ENCODE data around the gene SLC39A3. TPM values are rescaled to one million over a fixed set of nuclear protein-coding genes. Genes with fewer than 3 reads are reported as not detected.

SLC39A3 gene
- total and polyA plus RNA-seq, 7 donors, result 16.9 to 70.1 (median 26.8) TPM

GRCh38 chr19:2768365-2769132, 28.7 kb upstream of the SLC39A3 start:
- Histone ChIP-seq H3K4me3 (no peak overlapping the region), H3K27ac (peak overlapping the region; percentile 16), H3K9me3 (no peaks in the 10 kb centered on the region), H3K4me1 (peaks cover 33% of the 10 kb centered on the region), H3K36me3 (ENCODE audit: insufficient read depth in 1 of 2, low read depth in 1 of 2) (peaks cover 7 to 51% of the 10 kb centered on the region in 2 donors), H3K27me3 (ENCODE audit: insufficient read depth in 3 of 3, low read length in 2 of 3) (no peaks in the 10 kb centered on the region)
- TF ChIP-seq, protein P1, sequence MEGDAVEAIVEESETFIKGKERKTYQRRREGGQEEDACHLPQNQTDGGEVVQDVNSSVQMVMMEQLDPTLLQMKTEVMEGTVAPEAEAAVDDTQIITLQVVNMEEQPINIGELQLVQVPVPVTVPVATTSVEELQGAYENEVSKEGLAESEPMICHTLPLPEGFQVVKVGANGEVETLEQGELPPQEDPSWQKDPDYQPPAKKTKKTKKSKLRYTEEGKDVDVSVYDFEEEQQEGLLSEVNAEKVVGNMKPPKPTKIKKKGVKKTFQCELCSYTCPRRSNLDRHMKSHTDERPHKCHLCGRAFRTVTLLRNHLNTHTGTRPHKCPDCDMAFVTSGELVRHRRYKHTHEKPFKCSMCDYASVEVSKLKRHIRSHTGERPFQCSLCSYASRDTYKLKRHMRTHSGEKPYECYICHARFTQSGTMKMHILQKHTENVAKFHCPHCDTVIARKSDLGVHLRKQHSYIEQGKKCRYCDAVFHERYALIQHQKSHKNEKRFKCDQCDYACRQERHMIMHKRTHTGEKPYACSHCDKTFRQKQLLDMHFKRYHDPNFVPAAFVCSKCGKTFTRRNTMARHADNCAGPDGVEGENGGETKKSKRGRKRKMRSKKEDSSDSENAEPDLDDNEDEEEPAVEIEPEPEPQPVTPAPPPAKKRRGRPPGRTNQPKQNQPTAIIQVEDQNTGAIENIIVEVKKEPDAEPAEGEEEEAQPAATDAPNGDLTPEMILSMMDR (IDR thresholded peaks at IDR 0.05), result no peak
- WGBS, 3 donors, result 91 to 94% (median 92%) methylated on average over 29 of the region's 29 CpGs
- intact Hi-C loops (cut with DNase I), result loop anchor here in 1 of 2 donors (5.0 kb wide), 1 partner anchor 36 kb away; no protein-coding TSS in a partner anchor
- peak in 1 of 2 donors; percentile 52 for DNase-seq
- no peak for ATAC-seq

- DNase-seq (peak in 1 of 2 donors; percentile 42), ATAC-seq (no peak)
- TF ChIP-seq, protein P1 (IDR thresholded peaks at IDR 0.05), result no peak
- peaks cover 33% of the 10 kb centered on the region for H3K4me1 ChIP-seq
- intact Hi-C loops (cut with DNase I), result loop anchor here in 1 of 2 donors (5.0 kb wide), 1 partner anchor 35 kb away; no protein-coding TSS in a partner anchor
- no peaks in the 10 kb centered on the region for H3K9me3 ChIP-seq
- H3K36me3 ChIP-seq (ENCODE audit: insufficient read depth in 1 of 2, low read depth in 1 of 2), result peaks cover 7 to 60% of the 10 kb centered on the region in 2 donors
- H3K27me3 ChIP-seq (ENCODE audit: insufficient read depth in 3 of 3, low read length in 2 of 3), result no peaks in the 10 kb centered on the region
- H3K27ac ChIP-seq, result no peak overlapping the region
- no peak overlapping the region for H3K4me3 ChIP-seq
- WGBS, 3 donors, result 92 to 93% (median 93%) methylated on average over 19 of the region's 19 CpGs
These were observed 27.9 kb upstream of the SLC39A3 start for GRCh38 chr19:2767688-2768087.

- H3K4me1 ChIP-seq, result peaks cover 26% of the 10 kb centered on the region
- peaks cover 7 to 65% of the 10 kb centered on the region in 2 donors for H3K36me3 ChIP-seq (ENCODE audit: insufficient read depth in 1 of 2, low read depth in 1 of 2)
- ATAC-seq (no peak), DNase-seq (no peak)
- TF ChIP-seq, protein P1 (IDR thresholded peaks at IDR 0.05), result no peak
- no peaks in the 10 kb centered on the region for H3K9me3 ChIP-seq
- H3K4me3 ChIP-seq, result no peak overlapping the region
- no peaks in the 10 kb centered on the region for H3K27me3 ChIP-seq (ENCODE audit: insufficient read depth in 3 of 3, low read length in 2 of 3)
- 93 to 94% (median 93%) methylated on average over 35 of the region's 35 CpGs for WGBS, 3 donors
- intact Hi-C loops (cut with DNase I), result loop anchor here in 1 of 2 donors (5.0 kb wide), 1 partner anchor 34 kb away; no protein-coding TSS in a partner anchor
- H3K27ac ChIP-seq, result no peak overlapping the region
These were observed 27.0 kb upstream of the SLC39A3 start for GRCh38 chr19:2766594-2767372.

DNA sequence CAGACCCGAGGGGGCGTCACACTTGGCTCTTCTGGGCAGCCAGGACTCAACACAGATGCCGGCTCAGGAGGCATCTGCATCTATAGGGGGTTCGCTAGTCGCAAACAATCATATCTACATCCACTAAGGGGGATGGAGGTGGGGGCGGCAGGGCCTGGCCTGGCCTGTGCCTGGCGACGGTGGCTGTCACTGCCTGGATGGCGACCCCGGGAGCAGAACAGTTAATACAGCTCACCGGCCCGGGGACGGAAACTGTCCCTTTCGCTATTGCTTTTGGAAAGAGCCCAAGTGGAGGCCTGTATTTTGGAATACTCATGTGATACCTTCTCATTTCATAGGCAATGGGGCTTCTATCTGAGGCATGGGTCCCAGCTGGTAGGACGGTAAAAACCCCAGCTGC, 25.6 kb upstream of the SLC39A3 start:
- ATAC-seq (no peak), DNase-seq (no peak)
- Histone ChIP-seq H3K4me1 (peaks cover 12% of the 10 kb centered on the region), H3K9me3 (no peaks in the 10 kb centered on the region), H3K36me3 (ENCODE audit: insufficient read depth in 1 of 2, low read depth in 1 of 2) (peaks cover 7 to 75% of the 10 kb centered on the region in 2 donors), H3K4me3 (no peak overlapping the region), H3K27me3 (ENCODE audit: insufficient read depth in 3 of 3, low read length in 2 of 3) (no peaks in the 10 kb centered on the region), H3K27ac (no peak overlapping the region)
- intact Hi-C loops (cut with DNase I), result loop anchor here in 1 of 2 donors (5.0 kb wide), 1 partner anchor 33 kb away; no protein-coding TSS in a partner anchor
- TF ChIP-seq, protein P1 (IDR thresholded peaks at IDR 0.05), result no peak
- WGBS, 3 donors, result 85 to 89% (median 89%) methylated on average over 15 of the region's 15 CpGs
